DMS53 treated with DMSO at 0.1 percent for 48 hours (cell line): ENCODE results near the gene BTG1.
A peak's percentile ranks its signal among the peaks of the same experiment; 100 is the strongest.
"Not testable (repeated sequence)": the region's sequence is repeated elsewhere in the genome, so short reads cannot be mapped to it uniquely, and the experiment has no call there.

Source experiments
- DNase-seq: peaks from one replicate; lab custom pipeline; 2025; ENCODE audit not compliant: unreplicated experiment; lab: John Stamatoyannopoulos, UW

Gene BTG1

DNA sequence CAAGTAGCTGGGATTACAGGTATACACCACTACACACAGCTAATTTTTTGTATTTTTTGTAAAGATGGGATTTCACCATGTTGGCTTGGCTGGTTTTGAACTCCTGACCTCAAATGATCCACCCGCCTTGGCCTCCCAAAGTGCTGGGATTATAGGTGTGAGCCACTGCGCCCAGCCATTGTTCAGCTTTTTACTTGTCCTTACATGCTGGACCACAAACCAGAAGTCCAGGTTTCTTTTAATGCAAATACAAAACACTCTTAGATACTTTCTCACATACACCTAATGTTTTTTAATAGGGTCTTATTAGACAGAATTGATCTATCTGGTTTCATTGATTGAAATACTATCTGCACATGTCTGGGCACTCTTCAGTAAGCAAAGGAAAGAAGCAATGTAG, 40.5 kb downstream of the BTG1 start:
- DNase-seq = no peak

DNA sequence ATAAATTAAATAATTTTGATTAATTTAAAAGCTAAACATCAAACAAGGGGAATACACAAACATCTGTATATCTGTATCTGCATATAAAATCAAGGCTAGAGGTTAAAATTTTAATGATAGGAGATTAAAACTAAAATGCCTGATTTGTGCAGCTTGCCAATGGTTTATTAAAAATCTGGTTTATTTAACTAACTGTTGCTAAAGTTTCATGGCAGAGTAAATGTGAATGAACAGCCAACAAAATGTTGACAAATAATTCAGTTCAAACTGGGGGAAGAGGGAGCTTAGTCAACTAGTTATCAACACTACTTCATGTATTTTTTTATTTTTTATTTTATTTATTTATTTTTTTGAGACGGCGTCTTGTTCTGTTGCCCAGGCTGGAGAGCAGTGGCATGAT, 43.0 kb downstream of the BTG1 start:
- no peak for DNase-seq

DNA sequence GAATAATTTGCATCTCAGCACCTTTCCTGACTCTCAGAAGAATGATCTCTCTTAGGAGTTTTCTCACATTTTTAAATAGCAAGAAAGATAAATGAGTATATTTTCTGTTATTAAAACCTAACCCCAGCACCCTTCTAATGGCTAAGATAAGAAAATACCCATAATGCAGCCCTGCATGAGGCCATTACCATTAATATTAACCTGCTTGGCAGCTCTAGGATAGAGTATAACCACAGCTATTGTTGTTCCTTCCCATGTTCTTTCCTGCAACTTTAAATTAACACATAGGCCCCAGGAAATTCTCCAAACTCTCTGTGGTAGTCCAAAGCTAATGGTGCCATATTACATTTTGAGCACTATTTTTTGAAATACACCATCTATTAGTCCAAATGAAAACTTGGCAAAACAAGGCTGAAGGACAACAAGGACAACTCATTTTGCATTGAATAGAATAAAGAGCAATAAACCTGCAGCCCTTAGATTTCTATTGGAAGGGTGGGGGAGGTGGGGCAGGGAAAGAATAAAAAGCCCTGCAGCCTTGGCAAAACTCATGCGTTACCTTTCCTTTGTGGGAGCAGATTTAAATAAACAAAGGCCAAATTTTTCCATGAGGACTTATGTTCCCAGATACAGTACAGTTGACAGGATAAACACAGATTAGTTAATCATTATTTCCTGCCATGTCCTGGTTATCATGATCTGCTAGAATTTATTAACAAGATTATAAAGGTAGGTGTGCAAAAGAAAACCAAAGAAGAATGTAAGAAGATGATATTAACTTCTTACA, 46.9 kb downstream of the BTG1 start:
- DNase-seq = peak; percentile 26

DNA sequence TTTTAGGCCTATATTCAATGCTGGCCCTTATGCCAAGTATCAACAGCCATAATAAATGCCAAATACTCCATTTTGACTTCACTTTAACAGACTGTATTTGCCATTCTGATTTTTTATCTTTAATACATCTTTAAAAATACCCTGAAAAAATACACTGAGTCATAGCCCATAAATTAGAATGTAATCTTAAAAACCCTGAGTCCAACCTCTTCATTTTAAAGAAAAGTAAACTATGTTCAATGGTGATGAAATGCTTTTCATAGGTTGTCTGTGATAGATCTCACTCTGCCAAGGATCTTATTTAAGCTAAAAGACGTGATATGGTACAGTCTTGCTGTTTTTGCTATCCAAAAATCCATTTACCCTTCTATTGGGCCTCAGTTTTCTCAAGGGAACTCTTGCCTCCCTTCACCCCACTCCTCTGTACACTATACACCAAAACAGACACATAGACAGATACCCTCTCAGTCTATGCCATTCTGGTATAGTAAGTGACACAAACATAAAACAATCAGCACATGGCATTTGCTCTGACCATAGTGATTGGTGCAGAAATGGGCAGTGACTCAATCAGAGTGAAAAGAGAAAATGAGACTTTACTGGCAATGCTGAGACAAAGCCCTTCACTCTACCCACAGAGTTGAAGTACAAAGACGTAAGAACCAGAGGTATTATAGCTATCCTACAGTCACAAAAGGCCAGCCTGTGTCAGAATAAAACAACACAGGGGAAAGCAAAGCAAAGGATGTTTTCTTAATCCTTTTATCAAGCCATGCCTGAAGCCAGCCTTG, 49.1 kb downstream of the BTG1 start:
- DNase-seq = no peak

DNA sequence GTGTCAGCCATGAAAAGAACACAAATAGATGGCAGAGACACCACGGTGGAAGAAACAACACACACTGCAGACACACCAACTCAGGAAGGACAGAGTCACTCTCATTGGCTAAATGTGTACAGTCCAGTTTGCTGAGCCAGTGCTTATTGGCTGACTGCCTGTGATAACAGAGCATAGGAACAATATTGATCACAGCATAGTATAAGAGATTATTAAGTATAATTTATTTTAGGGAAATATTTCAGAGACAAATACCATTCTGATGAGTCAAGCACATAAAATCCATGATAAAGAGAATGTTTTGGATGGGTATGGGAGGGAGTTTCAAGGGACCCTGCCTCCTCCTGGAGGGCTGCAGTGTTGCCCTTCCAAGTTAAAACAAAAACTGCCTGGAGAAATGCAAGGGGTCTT, 50.9 kb downstream of the BTG1 start:
- no peak for DNase-seq

DNA sequence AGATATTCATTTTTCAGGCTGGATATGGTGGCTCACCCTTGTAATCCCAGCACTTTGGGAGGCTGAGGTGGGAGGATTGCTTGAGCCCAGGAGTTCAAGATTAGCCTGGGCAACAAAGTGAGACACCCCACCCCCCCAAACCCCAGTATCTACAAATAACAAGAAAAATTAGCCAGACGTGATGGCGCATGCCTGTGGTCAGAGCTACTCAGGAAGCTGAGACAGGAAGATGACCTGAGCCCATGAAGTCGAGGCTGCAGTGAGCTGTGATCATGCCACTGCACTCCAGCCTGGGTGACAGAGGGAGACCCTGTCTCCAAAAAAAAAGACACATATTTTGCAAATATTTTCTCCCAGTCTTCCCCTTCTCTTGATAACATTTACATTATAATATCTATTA, 51.3 kb downstream of the BTG1 start:
- not testable (repeated sequence) for DNase-seq
